ENCODE measurements around the gene CKB.

Gene CKB

DNA sequence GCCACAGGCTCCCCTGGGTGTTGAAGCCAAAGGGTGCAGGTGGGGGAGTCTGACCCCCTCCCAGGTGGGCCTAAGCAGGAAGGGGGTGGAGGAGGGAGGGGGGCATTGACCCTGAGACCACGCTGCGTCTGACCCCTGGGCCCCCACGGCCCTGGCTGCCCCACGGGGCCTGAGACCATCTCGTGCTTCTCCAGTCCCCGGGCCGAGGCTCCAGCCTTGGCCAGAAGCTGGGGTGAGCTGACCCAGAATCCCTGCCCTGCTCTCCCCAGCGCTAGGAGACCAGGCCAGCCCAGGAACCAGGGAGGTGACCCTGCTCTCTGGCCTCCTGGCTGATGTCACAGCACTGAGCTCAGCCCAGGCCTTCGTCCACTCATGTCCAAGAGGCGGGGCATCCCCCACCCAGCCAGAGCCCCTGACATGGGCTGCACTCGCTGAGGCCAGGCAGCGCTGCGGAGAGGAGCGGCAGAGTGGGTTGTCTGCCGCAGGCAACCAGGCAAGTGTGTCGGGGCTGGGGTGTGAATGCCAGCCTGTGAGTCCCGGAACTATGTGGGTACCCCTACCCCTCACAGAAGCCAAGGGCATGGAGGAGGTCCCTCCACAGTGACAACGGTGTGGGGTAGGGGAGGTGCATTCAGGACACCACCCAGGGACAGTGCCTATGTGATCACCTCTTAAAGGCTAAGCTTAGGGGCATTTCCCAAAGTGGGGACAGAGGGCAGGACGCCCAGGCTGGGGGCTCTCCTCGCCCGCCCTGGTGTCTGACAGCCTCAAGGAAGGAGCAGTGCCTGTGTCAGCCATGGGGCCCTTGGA is 12.7 kb upstream of the CKB start:
- Histone ChIP-seq H3K27ac (ENCODE audit: insufficient read depth in 1 of 2, low read depth in 1 of 2, low read length in 2 of 2, poor library complexity in 1 of 2, severe bottlenecking in 2 of 2) (no peak overlapping the region), H3K4me1 (ENCODE audit: control extremely low read depth in 1 of 4, control insufficient read depth in 4 of 4, insufficient read depth in 4 of 4, low read length in 3 of 4) (peaks cover 0 to 6% (median 3%) of the 10 kb centered on the region in 4 experiments), H3K27me3 (replicated peaks in 2 of 5; ENCODE audit: control insufficient read depth in 4 of 5, insufficient read depth in 5 of 5, low read length in 4 of 5) (peaks cover 0 to 20% (median under 1%) of the 10 kb centered on the region in 5 experiments), H3K4me3 (ENCODE audit: control insufficient read depth in 1 of 7, extremely low read depth in 1 of 7, insufficient read depth in 4 of 7, low read depth in 2 of 7, low read length in 6 of 7) (no peak overlapping the region), H3K36me3 (ENCODE audit: control insufficient read depth in 4 of 4, insufficient read depth in 4 of 4, low read length in 3 of 4) (peaks cover 0 to 46% (median 20%) of the 10 kb centered on the region in 4 experiments), H3K9me3 (ENCODE audit: control extremely low read depth in 1 of 5, control insufficient read depth in 4 of 5, insufficient read depth in 2 of 5, low read depth in 1 of 5, low read length in 4 of 5) (no peaks in the 10 kb centered on the region)
- POLR2A ChIA-PET: interaction anchor here (0.6 kb wide), 1 partner anchor 1056 kb away, joined by 3 read pairs; no protein-coding TSS in a partner anchor
- WGBS (ENCODE audit: insufficient coverage): 98% methylated on average over 19 of the region's 21 CpGs
- CTCF ChIA-PET: interaction anchor here (1.4 to 1.6 kb wide), 2 partner anchors 10 to 17 kb away, joined by 6 to 7 read pairs; no protein-coding TSS in a partner anchor
- no peak for DNase-seq

DNA sequence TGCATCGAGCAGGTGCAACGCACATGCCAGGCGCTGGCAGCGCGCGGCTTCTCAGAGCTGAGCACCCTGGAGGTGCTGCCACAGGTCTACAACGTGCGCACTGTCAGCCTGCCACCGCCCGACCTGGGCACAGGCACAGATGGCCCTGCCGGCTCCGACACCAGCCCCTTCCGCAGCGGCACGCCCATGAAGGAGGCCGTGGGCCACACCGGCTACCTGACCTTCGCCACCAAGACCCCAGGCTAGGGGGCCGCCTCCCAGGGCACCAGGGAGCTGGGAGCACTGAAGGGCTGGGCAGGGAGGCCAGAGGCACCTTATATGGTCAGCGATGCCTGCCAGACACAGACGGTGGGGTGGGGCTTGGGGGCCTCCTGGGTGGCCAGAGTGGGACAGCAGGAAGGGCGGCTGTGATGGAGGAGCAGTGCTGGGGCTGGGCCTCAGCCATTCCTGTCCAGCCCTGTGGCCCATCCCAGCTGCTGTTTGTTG is 12.0 kb upstream of the CKB start:
- ChIA-PET CTCF (interaction anchor here (0.5 to 1.6 kb wide), 4 partner anchors 10 to 57 kb away, joined by 3 to 7 read pairs (median 4); no protein-coding TSS in a partner anchor), POLR2A (no interaction called here)
- peaks cover 0 to 12% (median 10%) of the 10 kb centered on the region in 4 experiments for H3K4me1 ChIP-seq (ENCODE audit: control extremely low read depth in 1 of 4, control insufficient read depth in 4 of 4, insufficient read depth in 4 of 4, low read length in 3 of 4)
- 96% methylated on average over 18 of the region's 22 CpGs for WGBS (ENCODE audit: insufficient coverage)
- no peak overlapping the region for H3K27ac ChIP-seq (ENCODE audit: insufficient read depth in 1 of 2, low read depth in 1 of 2, low read length in 2 of 2, poor library complexity in 1 of 2, severe bottlenecking in 2 of 2)
- peaks cover 0 to 49% (median 20%) of the 10 kb centered on the region in 4 experiments for H3K36me3 ChIP-seq (ENCODE audit: control insufficient read depth in 4 of 4, insufficient read depth in 4 of 4, low read length in 3 of 4)
- peaks cover 0 to 15% (median 0%) of the 10 kb centered on the region in 5 experiments for H3K27me3 ChIP-seq (replicated peaks in 2 of 5; ENCODE audit: control insufficient read depth in 4 of 5, insufficient read depth in 5 of 5, low read length in 4 of 5)
- DNase-seq: no peak
- H3K4me3 ChIP-seq (ENCODE audit: control insufficient read depth in 1 of 7, extremely low read depth in 1 of 7, insufficient read depth in 4 of 7, low read depth in 2 of 7, low read length in 6 of 7): no peak overlapping the region
- no peaks in the 10 kb centered on the region for H3K9me3 ChIP-seq (ENCODE audit: control extremely low read depth in 1 of 5, control insufficient read depth in 4 of 5, insufficient read depth in 2 of 5, low read depth in 1 of 5, low read length in 4 of 5)

DNA sequence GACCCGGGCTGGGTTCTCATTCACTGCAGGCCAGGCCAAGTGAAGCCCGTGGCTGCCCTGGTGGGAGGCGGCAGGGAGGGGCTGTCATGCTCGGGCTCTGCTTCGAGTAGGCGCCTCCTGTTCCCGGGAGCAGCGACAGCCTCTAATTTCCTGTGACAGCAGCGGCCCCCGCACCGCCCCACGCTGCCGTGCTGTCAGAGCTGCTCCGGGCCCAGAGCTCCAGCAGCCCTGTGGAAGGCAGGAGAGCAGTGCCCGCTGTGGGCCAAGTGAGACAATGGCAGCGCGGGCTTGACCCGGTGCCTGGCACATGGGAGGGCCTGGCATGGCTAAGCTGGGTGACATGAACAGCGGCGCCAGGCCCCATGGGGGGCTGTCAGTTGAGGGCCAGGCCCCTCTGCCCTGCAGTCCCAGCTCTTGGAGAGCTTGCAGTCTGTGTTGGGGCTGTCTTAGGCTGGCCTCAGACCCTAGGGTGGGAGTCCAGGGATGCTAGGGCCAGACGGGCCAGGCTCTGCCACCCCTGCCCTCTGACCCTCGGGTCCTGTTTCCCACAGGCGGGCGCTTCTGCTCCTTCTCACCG is 11.5 kb upstream of the CKB start:
- Histone ChIP-seq H3K4me3 (ENCODE audit: control insufficient read depth in 1 of 7, extremely low read depth in 1 of 7, insufficient read depth in 4 of 7, low read depth in 2 of 7, low read length in 6 of 7) (no peak overlapping the region), H3K36me3 (ENCODE audit: control insufficient read depth in 4 of 4, insufficient read depth in 4 of 4, low read length in 3 of 4) (peaks cover 0 to 49% (median 20%) of the 10 kb centered on the region in 4 experiments), H3K27ac (ENCODE audit: insufficient read depth in 1 of 2, low read depth in 1 of 2, low read length in 2 of 2, poor library complexity in 1 of 2, severe bottlenecking in 2 of 2) (no peak overlapping the region), H3K4me1 (ENCODE audit: control extremely low read depth in 1 of 4, control insufficient read depth in 4 of 4, insufficient read depth in 4 of 4, low read length in 3 of 4) (peaks cover 0 to 18% (median 14%) of the 10 kb centered on the region in 4 experiments), H3K9me3 (ENCODE audit: control extremely low read depth in 1 of 5, control insufficient read depth in 4 of 5, insufficient read depth in 2 of 5, low read depth in 1 of 5, low read length in 4 of 5) (no peaks in the 10 kb centered on the region), H3K27me3 (replicated peaks in 2 of 5; ENCODE audit: control insufficient read depth in 4 of 5, insufficient read depth in 5 of 5, low read length in 4 of 5) (peaks cover 0 to 11% (median 0%) of the 10 kb centered on the region in 5 experiments)
- WGBS (ENCODE audit: insufficient coverage): 95% methylated on average over 25 of the region's 25 CpGs
- ChIA-PET POLR2A (no interaction called here), CTCF (interaction anchor here (0.5 to 2.2 kb wide), 5 partner anchors 9 to 58 kb away, joined by 3 to 7 read pairs (median 4); no protein-coding TSS in a partner anchor)
- DNase-seq: no peak

DNA sequence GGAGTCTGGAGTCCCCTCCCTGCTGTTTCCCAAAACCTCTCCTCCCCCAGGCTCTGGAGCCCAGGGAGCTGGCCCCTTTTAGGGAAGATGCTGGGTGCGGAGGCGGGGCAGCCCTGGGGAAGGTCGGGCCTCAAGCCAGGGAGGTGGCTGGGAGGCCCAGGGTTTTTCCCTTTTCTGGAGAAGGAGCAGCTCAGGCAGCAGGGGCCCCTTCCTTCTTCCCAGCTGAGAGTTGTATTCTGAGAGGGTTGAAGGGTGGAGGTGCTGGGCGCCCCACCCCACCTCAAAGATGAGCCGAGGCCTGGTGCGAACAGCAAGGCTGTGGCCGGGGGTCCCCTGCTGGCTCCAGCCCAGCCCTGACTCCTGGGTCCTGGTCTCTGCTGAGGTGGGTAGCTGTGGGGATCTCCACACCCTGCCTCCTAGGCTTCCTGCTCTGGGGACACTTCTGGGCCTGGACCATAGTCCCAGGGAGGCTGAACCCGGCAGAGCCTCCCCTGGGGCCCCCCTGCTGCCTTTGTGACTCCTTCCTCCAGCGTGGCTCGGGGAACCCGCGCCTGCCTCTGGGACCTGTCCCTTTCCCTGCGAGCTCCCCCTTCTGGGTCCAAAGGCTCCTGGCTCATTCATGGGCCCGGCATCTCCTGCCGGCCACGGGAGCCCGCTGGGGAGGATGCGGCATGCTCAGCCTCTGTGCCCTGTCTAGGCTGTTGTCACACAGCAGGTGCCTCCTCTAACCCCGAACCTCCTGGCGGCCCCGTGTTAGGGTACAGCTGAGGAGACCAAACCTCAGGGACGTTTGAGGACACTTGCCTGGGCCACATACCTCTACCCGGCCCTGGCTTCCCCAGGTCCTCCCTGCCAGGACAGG is 10.7 kb upstream of the CKB start:
- no peak for DNase-seq
- WGBS (ENCODE audit: insufficient coverage): 96% methylated on average over 16 of the region's 23 CpGs
- no peak overlapping the region for H3K27ac ChIP-seq (ENCODE audit: insufficient read depth in 1 of 2, low read depth in 1 of 2, low read length in 2 of 2, poor library complexity in 1 of 2, severe bottlenecking in 2 of 2)
- CTCF ChIA-PET: interaction anchor here (1.1 to 2.2 kb wide), 5 partner anchors 9 to 29 kb away, joined by 3 to 7 read pairs (median 4); no protein-coding TSS in a partner anchor
- no peak overlapping the region for H3K4me3 ChIP-seq (ENCODE audit: control insufficient read depth in 1 of 7, extremely low read depth in 1 of 7, insufficient read depth in 4 of 7, low read depth in 2 of 7, low read length in 6 of 7)
- H3K4me1 ChIP-seq (ENCODE audit: control extremely low read depth in 1 of 4, control insufficient read depth in 4 of 4, insufficient read depth in 4 of 4, low read length in 3 of 4): peaks cover 0 to 21% (median 18%) of the 10 kb centered on the region in 4 experiments
- peaks cover 0 to 4% (median 0%) of the 10 kb centered on the region in 5 experiments for H3K27me3 ChIP-seq (replicated peaks in 2 of 5; ENCODE audit: control insufficient read depth in 4 of 5, insufficient read depth in 5 of 5, low read length in 4 of 5)
- peaks cover 0 to 49% (median 20%) of the 10 kb centered on the region in 4 experiments for H3K36me3 ChIP-seq (ENCODE audit: control insufficient read depth in 4 of 4, insufficient read depth in 4 of 4, low read length in 3 of 4)
- H3K9me3 ChIP-seq (ENCODE audit: control extremely low read depth in 1 of 5, control insufficient read depth in 4 of 5, insufficient read depth in 2 of 5, low read depth in 1 of 5, low read length in 4 of 5): no peaks in the 10 kb centered on the region
- POLR2A ChIA-PET: no interaction called here

DNA sequence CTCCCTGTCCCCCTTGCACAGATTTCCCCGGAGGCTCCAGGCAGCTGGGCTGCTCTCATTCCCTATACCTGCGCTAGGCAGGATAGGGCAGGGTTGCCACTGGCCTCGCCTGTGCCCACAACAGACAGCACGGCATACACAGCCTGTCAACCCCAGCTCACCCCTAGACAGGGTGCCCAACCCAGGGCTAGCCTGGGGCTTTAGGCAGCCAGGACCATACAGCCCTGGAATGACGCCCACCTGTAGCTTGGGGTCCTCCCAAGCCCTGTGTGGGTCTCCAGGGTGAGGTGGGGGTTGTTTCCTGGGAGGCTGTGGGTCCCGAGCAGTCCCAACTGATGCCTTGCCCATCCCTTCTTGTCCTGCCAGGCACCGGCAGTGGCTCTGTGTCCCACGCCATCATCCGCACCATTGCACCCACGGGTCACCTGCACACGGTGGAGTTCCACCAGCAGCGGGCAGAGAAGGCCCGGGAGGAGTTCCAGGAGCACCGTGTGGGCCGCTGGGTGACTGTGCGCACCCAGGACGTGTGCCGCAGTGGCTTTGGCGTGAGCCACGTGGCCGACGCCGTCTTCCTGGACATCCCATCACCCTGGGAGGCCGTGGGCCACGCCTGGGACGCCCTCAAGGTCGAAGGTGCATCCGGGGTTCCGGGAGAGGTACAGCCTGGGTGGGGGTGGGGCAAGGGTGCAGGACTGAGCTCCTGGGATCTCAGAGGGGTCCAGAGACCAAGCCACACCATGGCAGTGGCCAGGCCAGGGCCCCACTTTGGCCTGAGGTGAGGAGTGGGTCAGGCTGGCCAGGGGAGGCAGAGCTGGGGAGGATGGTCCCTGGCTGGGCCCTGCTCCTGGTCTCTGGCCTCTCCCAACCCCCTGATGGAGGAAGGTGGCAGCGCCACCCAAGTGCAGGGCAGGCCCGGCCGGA is 9.8 kb upstream of the CKB start:
- ChIA-PET POLR2A (no interaction called here), CTCF (interaction anchor here (0.5 to 5.4 kb wide), 6 partner anchors 11 to 28 kb away, joined by 3 to 46 read pairs (median 4); no protein-coding TSS in a partner anchor)
- peaks cover 0 to 30% (median 24%) of the 10 kb centered on the region in 4 experiments for H3K4me1 ChIP-seq (ENCODE audit: control extremely low read depth in 1 of 4, control insufficient read depth in 4 of 4, insufficient read depth in 4 of 4, low read length in 3 of 4)
- no peak for DNase-seq
- 97% methylated on average over 27 of the region's 32 CpGs for WGBS (ENCODE audit: insufficient coverage)
- H3K36me3 ChIP-seq (ENCODE audit: control insufficient read depth in 4 of 4, insufficient read depth in 4 of 4, low read length in 3 of 4): peaks cover 0 to 49% (median 20%) of the 10 kb centered on the region in 4 experiments
- H3K4me3 ChIP-seq (ENCODE audit: control insufficient read depth in 1 of 7, extremely low read depth in 1 of 7, insufficient read depth in 4 of 7, low read depth in 2 of 7, low read length in 6 of 7): no peak overlapping the region
- no peaks in the 10 kb centered on the region for H3K27me3 ChIP-seq (replicated peaks in 2 of 5; ENCODE audit: control insufficient read depth in 4 of 5, insufficient read depth in 5 of 5, low read length in 4 of 5)
- no peaks in the 10 kb centered on the region for H3K9me3 ChIP-seq (ENCODE audit: control extremely low read depth in 1 of 5, control insufficient read depth in 4 of 5, insufficient read depth in 2 of 5, low read depth in 1 of 5, low read length in 4 of 5)
- H3K27ac ChIP-seq (ENCODE audit: insufficient read depth in 1 of 2, low read depth in 1 of 2, low read length in 2 of 2, poor library complexity in 1 of 2, severe bottlenecking in 2 of 2): no peak overlapping the region
